Measurements from ENCODE around the gene CREBZF. TPM values are rescaled to one million over a fixed set of nuclear protein-coding genes. Genes with fewer than 3 reads are reported as not detected.

CREBZF gene, protein sequence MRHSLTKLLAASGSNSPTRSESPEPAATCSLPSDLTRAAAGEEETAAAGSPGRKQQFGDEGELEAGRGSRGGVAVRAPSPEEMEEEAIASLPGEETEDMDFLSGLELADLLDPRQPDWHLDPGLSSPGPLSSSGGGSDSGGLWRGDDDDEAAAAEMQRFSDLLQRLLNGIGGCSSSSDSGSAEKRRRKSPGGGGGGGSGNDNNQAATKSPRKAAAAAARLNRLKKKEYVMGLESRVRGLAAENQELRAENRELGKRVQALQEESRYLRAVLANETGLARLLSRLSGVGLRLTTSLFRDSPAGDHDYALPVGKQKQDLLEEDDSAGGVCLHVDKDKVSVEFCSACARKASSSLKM
- total RNA-seq = 37.9 and 41.4 TPM in 2 replicates

DNA sequence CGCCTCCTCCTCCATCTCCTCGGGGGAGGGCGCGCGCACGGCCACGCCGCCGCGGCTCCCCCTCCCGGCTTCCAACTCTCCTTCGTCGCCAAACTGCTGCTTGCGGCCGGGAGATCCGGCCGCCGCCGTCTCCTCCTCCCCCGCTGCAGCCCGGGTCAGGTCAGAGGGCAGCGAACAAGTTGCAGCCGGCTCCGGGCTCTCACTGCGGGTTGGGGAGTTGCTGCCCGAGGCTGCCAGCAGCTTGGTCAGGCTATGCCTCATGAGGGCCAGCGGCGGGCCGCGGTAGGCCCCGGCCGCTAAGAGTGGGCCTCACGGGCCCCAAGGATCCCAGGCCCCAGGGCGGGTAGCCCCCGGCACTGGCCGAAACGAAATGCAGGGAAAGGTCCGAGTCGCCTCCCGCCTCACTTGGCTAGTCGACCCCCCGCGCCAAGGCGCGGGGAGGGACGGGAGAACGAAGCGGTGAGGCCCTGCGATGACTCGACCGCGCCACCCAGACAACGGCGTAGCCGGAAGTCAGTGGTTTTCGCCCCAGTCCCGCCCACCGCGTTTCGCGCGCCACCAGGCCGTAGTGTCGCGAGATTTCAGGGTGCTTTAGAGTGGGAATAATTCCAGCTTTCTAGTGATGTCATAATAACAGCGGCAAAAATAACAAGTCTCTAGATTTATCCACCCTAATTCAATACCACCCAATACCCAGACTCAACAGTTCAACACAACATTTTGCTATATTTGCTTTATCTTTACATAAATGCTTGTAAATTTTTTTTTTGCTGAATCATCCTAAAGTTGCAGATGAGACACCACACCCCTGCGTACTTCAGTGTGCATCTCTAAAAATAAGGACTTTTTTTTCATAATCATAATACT is at the start of gene CREBZF:
TSS of gene CREBZF (minus strand) at position 515 of the 867 bp plus-strand sequence. CDS start at position 261, 254 bp downstream.

DNA sequence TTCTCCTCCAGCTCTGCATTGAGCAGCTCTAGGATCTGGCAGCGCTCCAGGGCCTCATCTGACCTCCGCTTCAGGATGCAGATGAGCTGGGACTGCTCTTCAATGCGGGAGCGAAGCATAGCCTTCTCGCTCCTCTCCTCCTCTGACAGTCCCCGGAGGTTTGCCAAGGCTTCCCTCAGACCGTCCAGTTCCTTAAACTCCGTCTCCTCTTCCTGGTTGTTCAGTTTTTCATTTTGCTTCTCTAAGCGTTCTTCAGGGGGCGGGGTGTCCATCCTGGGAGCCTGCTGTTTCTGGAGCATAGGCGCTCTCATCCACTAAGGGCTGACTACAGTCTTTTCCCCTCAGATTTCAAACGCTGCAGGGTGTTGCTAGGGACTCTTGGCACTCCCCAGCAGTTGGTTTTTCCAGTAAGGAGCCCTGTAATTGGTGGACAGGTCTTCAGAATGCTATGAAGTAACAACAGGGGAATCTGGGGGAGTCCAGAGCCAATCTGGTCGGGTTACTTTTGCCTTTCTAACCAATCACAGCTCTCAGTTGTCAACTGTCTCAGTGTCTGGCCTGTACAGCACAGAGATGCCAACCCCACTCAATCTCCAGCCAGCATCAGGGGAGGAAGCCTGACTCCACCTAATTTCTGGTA is 21.0 kb upstream of the CREBZF start, which contains the start of gene CCDC89:
TSS of gene CCDC89 (minus strand) at position 376 of the 640 bp plus-strand sequence. CDS start at position 311, 65 bp downstream.

DNA sequence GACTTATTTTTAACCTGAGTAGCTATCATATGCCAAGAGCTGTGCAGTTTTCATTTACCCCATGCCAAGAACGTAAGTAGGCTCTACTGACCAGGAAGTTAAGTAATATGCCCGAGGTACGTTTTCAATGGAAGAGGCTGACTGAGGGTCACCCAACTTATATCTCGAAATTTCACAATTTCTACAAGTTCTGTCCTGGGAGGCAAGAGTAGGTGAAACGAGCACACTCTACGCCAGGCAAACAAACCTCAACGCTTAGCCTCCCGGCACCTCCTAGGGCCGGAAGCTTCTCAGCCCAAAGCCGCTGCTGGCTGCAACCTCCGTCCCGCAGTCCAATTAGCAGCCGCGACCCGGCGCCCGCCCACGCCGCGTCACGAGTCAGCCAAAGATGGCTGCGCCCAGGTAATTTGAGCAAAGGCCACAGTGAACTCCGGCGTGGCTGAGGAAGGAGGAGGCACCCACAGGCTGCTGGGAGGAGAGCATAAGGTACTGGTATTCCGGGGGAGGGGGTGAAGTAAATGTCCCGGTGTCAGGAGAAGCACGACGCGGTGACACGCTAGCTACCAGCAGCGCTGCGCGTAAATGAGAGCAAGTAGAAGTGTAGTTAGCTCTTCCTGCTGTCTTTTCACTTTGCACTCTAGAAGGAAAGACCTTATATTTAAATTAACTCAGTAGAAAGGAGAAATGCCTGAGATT is 17.2 kb downstream of the CREBZF start, which contains the start of gene TMEM126A:
TSS of gene TMEM126A (plus strand) at position 364 of the 696 bp plus-strand sequence. CDS start 2,289 bp downstream, outside the sequence.

DNA sequence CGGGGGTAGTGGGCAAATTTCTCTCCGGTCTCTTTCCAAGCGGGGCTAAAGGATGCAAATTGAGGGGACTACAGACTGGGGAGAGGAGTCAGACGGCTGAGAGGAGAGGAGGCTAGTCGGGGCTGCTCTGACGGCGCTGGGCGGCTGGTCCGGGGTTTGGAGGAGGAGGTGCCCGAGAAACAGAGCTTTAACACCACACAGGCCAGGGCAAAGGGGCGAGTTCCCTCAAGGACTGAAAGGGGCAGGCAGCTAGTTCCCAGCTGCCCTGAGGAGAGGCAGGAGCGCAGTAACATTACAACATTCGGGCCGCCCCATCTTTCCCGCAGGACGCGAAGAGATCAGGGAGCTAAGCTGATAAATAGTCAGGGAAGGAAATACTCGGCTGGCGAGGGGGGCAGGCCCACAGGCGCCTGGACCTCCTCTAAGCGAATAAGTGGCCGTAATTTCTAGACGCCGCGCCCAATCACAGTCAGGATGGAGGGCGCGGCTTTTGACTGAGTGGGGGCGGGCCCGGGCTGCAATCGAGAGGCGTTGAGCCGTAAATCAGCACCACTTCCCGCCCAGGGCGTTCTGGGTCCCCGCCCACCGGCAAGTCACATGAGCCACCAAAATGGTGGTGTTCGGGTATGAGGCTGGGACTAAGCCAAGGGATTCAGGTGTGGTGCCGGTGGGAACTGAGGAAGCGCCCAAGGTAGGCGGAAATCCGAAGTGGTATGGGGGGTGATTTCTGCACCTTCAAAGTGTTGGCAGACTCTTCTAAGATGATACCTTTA is 36.7 kb downstream of the CREBZF start, which contains the start of gene TMEM126B:
TSS of gene TMEM126B (plus strand) at position 596 of the 773 bp plus-strand sequence. CDS start at position 611, 15 bp downstream.

DNA sequence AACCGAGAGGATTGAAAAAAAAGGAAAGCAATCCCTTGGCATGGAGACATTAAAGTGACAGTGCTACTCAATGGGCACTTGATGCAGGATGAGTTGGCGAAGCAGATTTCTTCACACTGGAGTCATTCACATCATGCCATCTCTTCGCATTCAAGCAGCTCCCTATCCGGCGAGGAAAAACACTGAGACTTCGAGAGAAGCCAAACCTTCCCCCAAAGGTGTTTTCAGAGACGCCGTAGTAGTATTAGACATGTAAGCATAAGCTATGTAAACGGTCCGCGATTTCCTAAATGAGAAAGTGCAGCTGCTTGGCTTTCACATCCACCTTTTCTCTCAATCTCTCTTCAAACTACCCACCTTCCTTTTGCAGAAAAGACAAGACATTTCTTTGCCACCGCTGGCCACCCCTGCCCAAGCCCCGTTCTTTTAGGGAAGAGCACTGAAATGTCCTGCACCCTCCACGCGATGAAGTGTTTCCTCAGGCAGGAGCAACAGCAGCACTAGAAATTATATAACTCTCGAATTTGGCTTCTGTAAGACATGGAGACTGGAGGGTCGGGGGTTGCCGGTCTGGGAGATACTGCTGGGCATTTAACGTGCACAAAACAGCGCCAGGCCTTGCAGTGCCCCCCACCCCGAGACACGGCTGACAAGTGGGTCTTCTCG is 37.5 kb downstream of the CREBZF start, which contains the start of gene DLG2:
TSS of gene DLG2 (minus strand) at position 13 of the 666 bp plus-strand sequence.

Other genes starting within 250 kb of the CREBZF start
- gene DLG2, start 37.8 kb downstream of the CREBZF start, total RNA-seq = 3.5 and 5.8 TPM in 2 replicates
- 84.9 and 87.0 TPM in 2 replicates for gene TMEM126B, start 36.5 kb downstream of the CREBZF start, total RNA-seq
- 53.2 and 54.9 TPM in 2 replicates for gene TMEM126A, start 17.2 kb downstream of the CREBZF start, total RNA-seq
- 4.4 and 5.7 TPM in 2 replicates for gene CCDC89, start 21.1 kb upstream of the CREBZF start, total RNA-seq
- gene SYTL2, start 146.0 kb upstream of the CREBZF start, total RNA-seq = 24.6 and 26.4 TPM in 2 replicates
- not detected in 2 replicates for gene CCDC83, start 190.3 kb upstream of the CREBZF start, total RNA-seq